Astrocyte (in vitro differentiated cells and primary cell): ENCODE measurements around the gene BTBD1. TPM values are rescaled to one million over a fixed set of nuclear protein-coding genes. Genes with fewer than 3 reads are reported as not detected.

Source experiments
- DNase-seq: peaks from one replicate; pipeline ENCODE4 v3.0.0-alpha.2; 2010; ENCODE audit warnings: low read depth
- FAIRE-seq: peaks from 2 replicates; lab custom pipeline; 2011; peaks lifted over from hg19 to GRCh38; lab: Jason Lieb, UNC
- H2AFZ ChIP-seq: 2 replicates; pipeline ENCODE4 v1.6.0; 2012; ENCODE audit warnings: low read depth, low read length, inconsistent platforms
- H3K27ac ChIP-seq: 2 replicates; pipeline ENCODE4 v1.5.1; 2011; ENCODE audit warnings: low read depth, low read length, inconsistent platforms
- H3K27me3 ChIP-seq: 2 replicates; pipeline ENCODE4 v1.6.0; 2011; ENCODE audit warnings: low read length, inconsistent platforms; ENCODE audit not compliant: insufficient read depth
- H3K36me3 ChIP-seq: 2 replicates; pipeline ENCODE4 v1.5.1; 2011; ENCODE audit warnings: low read length, inconsistent platforms; ENCODE audit not compliant: insufficient read depth
- H3K4me1 ChIP-seq: 2 replicates; pipeline ENCODE4 v1.5.1; 2011; ENCODE audit warnings: low read length, inconsistent platforms; ENCODE audit not compliant: insufficient read depth
- H3K4me2 ChIP-seq: 2 replicates; pipeline ENCODE4 v1.6.0; 2012; ENCODE audit warnings: low read length, inconsistent platforms
- H3K4me3 ChIP-seq: 2 replicates; pipeline ENCODE4 v1.5.1; 2011; ENCODE audit warnings: low read depth, mild to moderate bottlenecking, low read length, inconsistent platforms; ENCODE audit not compliant: insufficient read depth
- H3K79me2 ChIP-seq: 2 replicates; pipeline ENCODE4 v1.6.0; 2012; ENCODE audit warnings: mild to moderate bottlenecking, low read length, inconsistent platforms; ENCODE audit not compliant: insufficient read depth
- H3K9ac ChIP-seq: 2 replicates; pipeline ENCODE4 v1.6.0; 2012; ENCODE audit warnings: mild to moderate bottlenecking, low read length, inconsistent platforms
- H3K9me3 ChIP-seq: 2 replicates; pipeline ENCODE4 v1.5.1; 2012; ENCODE audit warnings: low read depth, mild to moderate bottlenecking, low read length, inconsistent platforms; ENCODE audit not compliant: insufficient read depth
- H4K20me1 ChIP-seq: 2 replicates; pipeline ENCODE4 v1.6.0; 2012; ENCODE audit warnings: low read length, inconsistent platforms; ENCODE audit not compliant: insufficient read depth
- H3K27ac Mint-ChIP-seq: one replicate; pipeline ENCODE4 v1.8.0; 2021; ENCODE audit warnings: mild to moderate bottlenecking, mixed read lengths; ENCODE audit not compliant: unreplicated experiment
- H3K27me3 Mint-ChIP-seq: one replicate; pipeline ENCODE4 v1.8.0; 2021; ENCODE audit warnings: low read depth, mixed read lengths; ENCODE audit not compliant: unreplicated experiment
- H3K36me3 Mint-ChIP-seq: one replicate; pipeline ENCODE4 v1.8.0; 2021; ENCODE audit warnings: low read depth, mixed read lengths; ENCODE audit not compliant: unreplicated experiment
- H3K4me1 Mint-ChIP-seq: one replicate; pipeline ENCODE4 v1.8.0; 2021; ENCODE audit warnings: low read depth, mixed read lengths; ENCODE audit not compliant: unreplicated experiment
- H3K4me3 Mint-ChIP-seq: one replicate; pipeline ENCODE4 v1.8.0; 2021; ENCODE audit warnings: mild to moderate bottlenecking, moderate library complexity, mixed read lengths; ENCODE audit not compliant: unreplicated experiment
- H3K9me3 Mint-ChIP-seq: one replicate; pipeline ENCODE4 v1.8.0; 2021; ENCODE audit warnings: mild to moderate bottlenecking, mixed read lengths; ENCODE audit not compliant: unreplicated experiment
- CTCF ChIP-seq: IDR thresholded peaks from 2 replicates; pipeline ENCODE4 v1.5.1; 2011; ENCODE audit warnings: low read depth, mild to moderate bottlenecking, inconsistent platforms, low read length, moderate library complexity; ENCODE audit not compliant: insufficient read depth
- EZH2 ChIP-seq: IDR thresholded peaks from 2 replicates; pipeline ENCODE4 v1.6.1; 2012; ENCODE audit warnings: mild to moderate bottlenecking, low read length, inconsistent platforms; ENCODE audit not compliant: insufficient read depth
- total RNA-seq: library from RNA; stranded (reverse); gene quantifications from 2 replicates; pipeline ENCODE4 v1.2.1, GENCODE V29; 2021

The BTBD1 gene
- total RNA-seq, 1 donor from 2014 or later = 61.1 TPM

GRCh38 chr15:83107841-83108181 lies 40.8 kb upstream of the BTBD1 start:
- Histone ChIP-seq H3K9ac (no peak overlapping the region), H3K36me3 (no peaks in the 10 kb centered on the region), H3K27ac (no peak overlapping the region), H3K4me2 (peak overlapping the region; percentile 86), H3K9me3 (no peaks in the 10 kb centered on the region), H4K20me1 (no peaks in the 10 kb centered on the region), H2AFZ (peak overlapping the region; percentile 56), H3K4me3 (peak overlapping the region; percentile 49), H3K27me3 (peaks cover 9% of the 10 kb centered on the region), H3K4me1 (peaks cover 20% of the 10 kb centered on the region), H3K79me2 (no peaks in the 10 kb centered on the region)
- no peak for DNase-seq
- H3K36me3 Mint-ChIP-seq = peaks cover 7% of the 10 kb centered on the region
- peaks cover 7% of the 10 kb centered on the region for H3K4me1 Mint-ChIP-seq
- peaks cover 9% of the 10 kb centered on the region for H3K9me3 Mint-ChIP-seq
- peak overlapping the region; percentile 75 for H3K4me3 Mint-ChIP-seq
- no peak overlapping the region for H3K27ac Mint-ChIP-seq
- FAIRE-seq = no peak
- H3K27me3 Mint-ChIP-seq = peaks cover 40% of the 10 kb centered on the region
- TF ChIP-seq EZH2 (peak; percentile 56), CTCF (no peak)

GRCh38 chr15:83106994-83107840 lies 40.2 kb upstream of the BTBD1 start, which contains the start of gene TM6SF1:
TM6SF1 (plus strand) TSS chr15:83107645; CDS start chr15:83107681, 36 bp downstream.
- H3K4me3 ChIP-seq = peak within 1 kb of the TSS; percentile 49
- H3K4me3 Mint-ChIP-seq = peak within 1 kb of the TSS; percentile 76
- peaks cover 14% of the 10 kb centered on the region for H3K4me1 ChIP-seq
- H3K27ac Mint-ChIP-seq = no peak within 1 kb of the TSS
- no peaks in the 10 kb centered on the region for H3K36me3 ChIP-seq
- peaks cover 4% of the 10 kb centered on the region for H3K4me1 Mint-ChIP-seq
- H3K27me3 ChIP-seq = peaks cover 9% of the 10 kb centered on the region
- DNase-seq (no peak), FAIRE-seq (no peak)
- H3K9me3 ChIP-seq = no peaks in the 10 kb centered on the region
- no peaks in the 10 kb centered on the region for H4K20me1 ChIP-seq
- peak within 1 kb of the TSS; percentile 56 for H2AFZ ChIP-seq
- peaks cover 5% of the 10 kb centered on the region for H3K36me3 Mint-ChIP-seq
- H3K27ac ChIP-seq = no peak within 1 kb of the TSS
- TF ChIP-seq CTCF = no peak
- peak; percentile 88 for TF ChIP-seq EZH2
- no peaks in the 10 kb centered on the region for H3K79me2 ChIP-seq
- H3K9ac ChIP-seq = no peak within 1 kb of the TSS
- H3K4me2 ChIP-seq = peak within 1 kb of the TSS; percentile 86
- H3K9me3 Mint-ChIP-seq = peaks cover 7% of the 10 kb centered on the region
- peaks cover 42% of the 10 kb centered on the region for H3K27me3 Mint-ChIP-seq

GRCh38 chr15:83105440-83105839 lies 38.4 kb upstream of the BTBD1 start:
- no peak overlapping the region for H3K4me3 Mint-ChIP-seq
- peaks cover 10% of the 10 kb centered on the region for H3K9me3 Mint-ChIP-seq
- no peak overlapping the region for H3K9ac ChIP-seq
- no peak overlapping the region for H2AFZ ChIP-seq
- no peaks in the 10 kb centered on the region for H3K9me3 ChIP-seq
- H3K27me3 ChIP-seq = peaks cover 11% of the 10 kb centered on the region
- peak overlapping the region; percentile 70 for H3K27ac Mint-ChIP-seq
- no peak overlapping the region for H3K27ac ChIP-seq
- TF ChIP-seq EZH2 (no peak), CTCF (no peak)
- no peaks in the 10 kb centered on the region for H4K20me1 ChIP-seq
- H3K36me3 ChIP-seq = no peaks in the 10 kb centered on the region
- no peak for FAIRE-seq
- H3K36me3 Mint-ChIP-seq = peaks cover 2% of the 10 kb centered on the region
- no peak for DNase-seq
- H3K4me2 ChIP-seq = no peak overlapping the region
- no peak overlapping the region for H3K4me3 ChIP-seq
- H3K79me2 ChIP-seq = no peaks in the 10 kb centered on the region
- H3K27me3 Mint-ChIP-seq = peaks cover 45% of the 10 kb centered on the region
- peaks cover 11% of the 10 kb centered on the region for H3K4me1 ChIP-seq
- H3K4me1 Mint-ChIP-seq = peaks cover 3% of the 10 kb centered on the region
